ENCODE data around the gene EHD1. TPM values are rescaled to one million over a fixed set of nuclear protein-coding genes. Genes with fewer than 3 reads are reported as not detected.

Gene EHD1
- total and polyA plus RNA-seq, 2 donors (not counting 1 experiment from before 2014, with no cell fraction given), result 71.3 to 240 TPM

GRCh38 chr11:64910451-64911093 is 32.2 kb upstream of the EHD1 start:
- Histone ChIP-seq H3K4me3 (replicated peaks in 1 of 4; ENCODE audit: control extremely low read depth in 1 of 4, insufficient read depth in 1 of 4, low read depth in 3 of 4, low read length in 4 of 4) (no peak overlapping the region), H3K4me1 (ENCODE audit: control insufficient read depth, extremely low read depth, insufficient read depth, low read length) (no peaks in the 10 kb centered on the region), H4K20me1 (ENCODE audit: control insufficient read depth, extremely low read depth, insufficient read depth, low read length) (no peaks in the 10 kb centered on the region), H3K27me3 (ENCODE audit: control insufficient read depth, insufficient read depth, low read length) (no peaks in the 10 kb centered on the region), H3K79me2 (ENCODE audit: control insufficient read depth, insufficient read depth, low read length) (no peaks in the 10 kb centered on the region), H3K27ac (ENCODE audit: insufficient read depth, low read length) (no peak overlapping the region), H3K36me3 (ENCODE audit: control insufficient read depth, insufficient read depth, low read length) (peaks cover 19% of the 10 kb centered on the region), H3K4me2 (ENCODE audit: extremely low read depth, insufficient read depth, low read length) (no peak overlapping the region), H2AFZ (ENCODE audit: low read length) (no peak overlapping the region), H3K9ac (ENCODE audit: insufficient read depth, low read length) (no peak overlapping the region), H3K9me3 (ENCODE audit: control insufficient read depth, insufficient read depth, low read depth, low read length) (no peaks in the 10 kb centered on the region)
- DNase-seq (ENCODE audit: low read depth in 2 of 2), result no peak
- TF ChIP-seq CTCF (conservative IDR thresholded peaks at IDR 0.05 in 1 of 2, IDR thresholded peaks at IDR 0.05 in 1 of 2; ENCODE audit: low read depth in 1 of 2, low read length in 2 of 2), result no peak
- no peak for TF ChIP-seq EZH2 (IDR thresholded peaks at IDR 0.05; ENCODE audit: low read length, missing control alignments)

- TF ChIP-seq EZH2 (IDR thresholded peaks at IDR 0.05; ENCODE audit: low read length, missing control alignments) (no peak), CTCF (conservative IDR thresholded peaks at IDR 0.05 in 1 of 2, IDR thresholded peaks at IDR 0.05 in 1 of 2; ENCODE audit: low read depth in 1 of 2, low read length in 2 of 2) (no peak)
These were observed 31.4 kb upstream of the EHD1 start for GRCh38 chr11:64909653-64910343.

GRCh38 chr11:64908766-64909165 is 30.3 kb upstream of the EHD1 start:
- H3K27ac ChIP-seq (ENCODE audit: insufficient read depth, low read length), result no peak overlapping the region
- no peak overlapping the region for H3K4me3 ChIP-seq (replicated peaks in 1 of 4; ENCODE audit: control extremely low read depth in 1 of 4, insufficient read depth in 1 of 4, low read depth in 3 of 4, low read length in 4 of 4)
- TF ChIP-seq CTCF (conservative IDR thresholded peaks at IDR 0.05 in 1 of 2, IDR thresholded peaks at IDR 0.05 in 1 of 2; ENCODE audit: low read depth in 1 of 2, low read length in 2 of 2) (no peak), EZH2 (IDR thresholded peaks at IDR 0.05; ENCODE audit: low read length, missing control alignments) (no peak)
- no peak overlapping the region for H3K4me2 ChIP-seq (ENCODE audit: extremely low read depth, insufficient read depth, low read length)
- H3K9me3 ChIP-seq (ENCODE audit: control insufficient read depth, insufficient read depth, low read depth, low read length), result no peaks in the 10 kb centered on the region
- H3K9ac ChIP-seq (ENCODE audit: insufficient read depth, low read length), result no peak overlapping the region
- no peak overlapping the region for H2AFZ ChIP-seq (ENCODE audit: low read length)
- H3K4me1 ChIP-seq (ENCODE audit: control insufficient read depth, extremely low read depth, insufficient read depth, low read length), result no peaks in the 10 kb centered on the region
- H3K79me2 ChIP-seq (ENCODE audit: control insufficient read depth, insufficient read depth, low read length), result no peaks in the 10 kb centered on the region
- H3K36me3 ChIP-seq (ENCODE audit: control insufficient read depth, insufficient read depth, low read length), result peaks cover 21% of the 10 kb centered on the region
- no peak for DNase-seq (ENCODE audit: low read depth in 2 of 2)
- no peaks in the 10 kb centered on the region for H3K27me3 ChIP-seq (ENCODE audit: control insufficient read depth, insufficient read depth, low read length)
- H4K20me1 ChIP-seq (ENCODE audit: control insufficient read depth, extremely low read depth, insufficient read depth, low read length), result no peaks in the 10 kb centered on the region

More at GRCh38 chr11:64909653-64910343, 31.4 kb upstream of the EHD1 start:
- no peak overlapping the region for H3K4me3 ChIP-seq (replicated peaks in 1 of 4; ENCODE audit: control extremely low read depth in 1 of 4, insufficient read depth in 1 of 4, low read depth in 3 of 4, low read length in 4 of 4)
- no peaks in the 10 kb centered on the region for H3K4me1 ChIP-seq (ENCODE audit: control insufficient read depth, extremely low read depth, insufficient read depth, low read length)
- H3K36me3 ChIP-seq (ENCODE audit: control insufficient read depth, insufficient read depth, low read length), result peaks cover 21% of the 10 kb centered on the region
- H3K27ac ChIP-seq (ENCODE audit: insufficient read depth, low read length), result no peak overlapping the region
- H3K4me2 ChIP-seq (ENCODE audit: extremely low read depth, insufficient read depth, low read length), result no peak overlapping the region
- H3K9ac ChIP-seq (ENCODE audit: insufficient read depth, low read length), result no peak overlapping the region
- no peaks in the 10 kb centered on the region for H3K79me2 ChIP-seq (ENCODE audit: control insufficient read depth, insufficient read depth, low read length)
- no peaks in the 10 kb centered on the region for H3K9me3 ChIP-seq (ENCODE audit: control insufficient read depth, insufficient read depth, low read depth, low read length)
- H3K27me3 ChIP-seq (ENCODE audit: control insufficient read depth, insufficient read depth, low read length), result no peaks in the 10 kb centered on the region
- H4K20me1 ChIP-seq (ENCODE audit: control insufficient read depth, extremely low read depth, insufficient read depth, low read length), result no peaks in the 10 kb centered on the region
- H2AFZ ChIP-seq (ENCODE audit: low read length), result no peak overlapping the region
- no peak for DNase-seq (ENCODE audit: low read depth in 2 of 2)

Measured in fibroblast of lung (primary cell).